Mucosa of gallbladder (tissue), 1 donor: ENCODE results near the gene FAM43A. TPM values are rescaled to one million over a fixed set of nuclear protein-coding genes. Genes with fewer than 3 reads are reported as not detected.

Source experiments
- DNase-seq: peaks from one replicate; pipeline ENCODE4 v3.0.0-alpha.2; 2020; ENCODE audit warnings: low spot score
- total RNA-seq: library from RNA; stranded (reverse); gene quantifications from one replicate; pipeline ENCODE4 v1.2.1, GENCODE V29; 2021
- donor health status: DM: no; HTN: no; CAD: no.

The FAM43A gene
- 8.9 TPM for total RNA-seq

GRCh38 chr3:194685718-194686413 is at the start of gene FAM43A:
Gene FAM43A (plus strand): TSS chr3:194685883. CDS start chr3:194686827, 944 bp downstream.
- DNase-seq: peak; percentile 94

GRCh38 chr3:194637066-194637465 is 48.6 kb upstream of the FAM43A start:
- DNase-seq: no peak

- no peak for DNase-seq
Observed at GRCh38 chr3:194637541-194638400, 47.9 kb upstream of the FAM43A start.

GRCh38 chr3:194638991-194639605 is 46.6 kb upstream of the FAM43A start:
- no peak for DNase-seq

- no peak for DNase-seq
Observed at GRCh38 chr3:194640829-194641228, 44.9 kb upstream of the FAM43A start.

GRCh38 chr3:194642769-194643168 is 42.9 kb upstream of the FAM43A start:
- no peak for DNase-seq

- no peak for DNase-seq
Observed at GRCh38 chr3:194647747-194648146, 37.9 kb upstream of the FAM43A start.

- DNase-seq: no peak
Observed at GRCh38 chr3:194654443-194654842, 31.2 kb upstream of the FAM43A start.

- DNase-seq: no peak
Observed at GRCh38 chr3:194657439-194657838, 28.2 kb upstream of the FAM43A start.

GRCh38 chr3:194658477-194659242 is 27.0 kb upstream of the FAM43A start:
- no peak for DNase-seq

- DNase-seq: no peak
Observed at GRCh38 chr3:194659778-194660177, 25.9 kb upstream of the FAM43A start.

GRCh38 chr3:194661374-194661773 is 24.3 kb upstream of the FAM43A start:
- no peak for DNase-seq

GRCh38 chr3:194661946-194662345 is 23.7 kb upstream of the FAM43A start:
- DNase-seq: no peak

GRCh38 chr3:194664857-194665256 is 20.8 kb upstream of the FAM43A start:
- no peak for DNase-seq

GRCh38 chr3:194667363-194667762 is 18.3 kb upstream of the FAM43A start:
- DNase-seq: no peak

- DNase-seq: no peak
Observed at GRCh38 chr3:194671511-194671899, 14.2 kb upstream of the FAM43A start.

GRCh38 chr3:194671900-194672808 is 13.5 kb upstream of the FAM43A start, which contains the start of gene LSG1:
Gene LSG1 (minus strand): TSS chr3:194672191. CDS start chr3:194672162, 29 bp downstream.
- DNase-seq: peak; percentile 93

GRCh38 chr3:194672876-194673275 is 12.8 kb upstream of the FAM43A start:
- no peak for DNase-seq

- no peak for DNase-seq
Observed at GRCh38 chr3:194673761-194674160, 11.9 kb upstream of the FAM43A start.

GRCh38 chr3:194675081-194675640 is 10.5 kb upstream of the FAM43A start:
- DNase-seq: no peak
